OCI-LY1 (cell line): Measurements from ENCODE around the gene MUC6.

ENCODE experiments used
- H2AFZ ChIP-seq: fragments of 200-600 bp; sonication (generic), shearing (Covaris generic); 2 replicates; pipeline ENCODE4 v1.6.0; 2014; ENCODE audit warnings: antibody characterized with exemption, mild to moderate bottlenecking, low read length
- H3F3A ChIP-seq: fragments of 200-600 bp; sonication (generic), shearing (Covaris generic); 2 replicates; pipeline ENCODE4 v1.6.0; 2014; ENCODE audit warnings: mild to moderate bottlenecking, antibody characterized with exemption, low read length, moderate library complexity; ENCODE audit not compliant: insufficient read depth
- H3K27ac ChIP-seq: fragments of 200-600 bp; sonication (generic); 2 replicates; pipeline ENCODE4 v1.5.1; 2014; ENCODE audit warnings: low read length, mixed run types, mild to moderate bottlenecking, low read depth; ENCODE audit not compliant: poor library complexity, severe bottlenecking
- H3K27me3 ChIP-seq: fragments of 200-600 bp; sonication (generic); 2 replicates; pipeline ENCODE4 v1.6.0; 2014; ENCODE audit warnings: antibody characterized with exemption, mild to moderate bottlenecking, low read length, moderate library complexity; ENCODE audit not compliant: insufficient read depth
- H3K36me3 ChIP-seq: fragments of 200-600 bp; sonication (generic); 2 replicates; pipeline ENCODE4 v1.6.1; 2014; ENCODE audit warnings: mild to moderate bottlenecking, antibody characterized with exemption, low read length, moderate library complexity, mixed read lengths; ENCODE audit not compliant: insufficient read depth
- H3K4me1 ChIP-seq: fragments of 200-600 bp; sonication (generic); 2 replicates; pipeline ENCODE4 v1.5.1; 2014; ENCODE audit warnings: mild to moderate bottlenecking, low read length, moderate library complexity; ENCODE audit not compliant: insufficient read depth, severe bottlenecking
- H3K4me2 ChIP-seq: fragments of 200-600 bp; sonication (generic), shearing (Covaris generic); 2 replicates; pipeline ENCODE4 v1.6.1; 2014; ENCODE audit warnings: low read length
- H3K4me3 ChIP-seq: fragments of 200-600 bp; sonication (generic); 2 replicates; pipeline ENCODE4 v1.5.1; 2014; ENCODE audit warnings: low read length, low read depth, mild to moderate bottlenecking, mixed read lengths; ENCODE audit not compliant: poor library complexity, severe bottlenecking
- H3K79me2 ChIP-seq: fragments of 200-600 bp; shearing (Covaris generic); 2 replicates; pipeline ENCODE4 v1.6.1; 2016; ENCODE audit warnings: mixed run types, low read length, mixed read lengths; ENCODE audit not compliant: insufficient read depth
- H3K9ac ChIP-seq: fragments of 200-600 bp; sonication (generic), shearing (Covaris generic); 2 replicates; pipeline ENCODE4 v1.6.1; 2014; ENCODE audit warnings: mild to moderate bottlenecking, low read length, mixed read lengths
- H3K9me2 ChIP-seq: fragments of 200-600 bp; sonication (generic), shearing (Covaris generic); 2 replicates; pipeline ENCODE4 v1.6.1; 2014; ENCODE audit warnings: low read depth, mild to moderate bottlenecking, low read length, mixed read lengths
- H3K9me3 ChIP-seq: fragments of 200-600 bp; shearing (Covaris generic); 2 replicates; pipeline ENCODE4 v1.6.1; 2014; ENCODE audit warnings: low read length, mixed read lengths
- H4K20me1 ChIP-seq: fragments of 200-600 bp; sonication (generic), shearing (Covaris generic); 2 replicates; pipeline ENCODE4 v1.6.0; 2016; ENCODE audit warnings: mild to moderate bottlenecking, low read length; ENCODE audit not compliant: insufficient read depth
- CTCF ChIP-seq: fragments of 200-600 bp; sonication (generic), shearing (Covaris generic); IDR thresholded peaks from 2 replicates; pipeline ENCODE4 v1.5.1; 2017; ENCODE audit warnings: mild to moderate bottlenecking, antibody characterized with exemption, low read length, moderate library complexity, mixed read lengths
- EZH2 ChIP-seq: fragments of 200-600 bp; sonication (generic), shearing (Covaris generic); IDR thresholded peaks from 2 replicates; pipeline ENCODE4 v1.8.0; 2017; ENCODE audit warnings: borderline replicate concordance, mixed run types, mild to moderate bottlenecking, antibody characterized with exemption, low read length, moderate library complexity, mixed read lengths

Gene MUC6

GRCh38 chr11:996681-997080 is 39.8 kb downstream of the MUC6 start:
- TF ChIP-seq EZH2 (no peak), CTCF (no peak)
- no peaks in the 10 kb centered on the region for H3K4me1 ChIP-seq
- peaks cover 40% of the 10 kb centered on the region for H3K36me3 ChIP-seq
- no peaks in the 10 kb centered on the region for H3K79me2 ChIP-seq
- no peaks in the 10 kb centered on the region for H3K27me3 ChIP-seq
- no peak overlapping the region for H2AFZ ChIP-seq
- no peaks in the 10 kb centered on the region for H3K9me3 ChIP-seq
- H3K27ac ChIP-seq, result no peak overlapping the region
- H4K20me1 ChIP-seq, result no peaks in the 10 kb centered on the region
- H3K4me2 ChIP-seq, result no peak overlapping the region
- H3K4me3 ChIP-seq, result no peak overlapping the region
- H3K9me2 ChIP-seq, result no peaks in the 10 kb centered on the region
- no peak overlapping the region for H3K9ac ChIP-seq
- no peaks in the 10 kb centered on the region for H3F3A ChIP-seq

- Histone ChIP-seq H2AFZ (no peak overlapping the region), H3K27ac (no peak overlapping the region), H3K27me3 (no peaks in the 10 kb centered on the region), H3K4me1 (no peaks in the 10 kb centered on the region), H3K9me2 (no peaks in the 10 kb centered on the region), H4K20me1 (no peaks in the 10 kb centered on the region), H3K4me2 (no peak overlapping the region), H3K4me3 (no peak overlapping the region), H3F3A (no peaks in the 10 kb centered on the region), H3K9ac (no peak overlapping the region), H3K9me3 (no peaks in the 10 kb centered on the region), H3K79me2 (no peaks in the 10 kb centered on the region), H3K36me3 (peaks cover 40% of the 10 kb centered on the region)
- TF ChIP-seq EZH2 (no peak), CTCF (no peak)
Observed at GRCh38 chr11:995752-996420, 40.6 kb downstream of the MUC6 start.

- Histone ChIP-seq H3K79me2 (no peaks in the 10 kb centered on the region), H3K4me3 (no peak overlapping the region), H3K27me3 (no peaks in the 10 kb centered on the region), H4K20me1 (no peaks in the 10 kb centered on the region), H3K4me2 (no peak overlapping the region), H3F3A (no peaks in the 10 kb centered on the region), H2AFZ (no peak overlapping the region), H3K9ac (no peak overlapping the region), H3K36me3 (peaks cover 40% of the 10 kb centered on the region), H3K9me2 (no peaks in the 10 kb centered on the region), H3K4me1 (no peaks in the 10 kb centered on the region), H3K27ac (no peak overlapping the region), H3K9me3 (no peaks in the 10 kb centered on the region)
- TF ChIP-seq CTCF (no peak), EZH2 (no peak)
Observed at GRCh38 chr11:995044-995751, 41.3 kb downstream of the MUC6 start.
